ENCODE data around the gene RNF32. TPM values are rescaled to one million over a fixed set of nuclear protein-coding genes. Genes with fewer than 3 reads are reported as not detected.
A peak's percentile ranks its signal among the peaks of the same experiment; 100 is the strongest.
"Not testable (repeated sequence)": the region's sequence is repeated elsewhere in the genome, so short reads cannot be mapped to it uniquely, and the experiment has no call there.

Gene RNF32
- total RNA-seq, 1 donor from 2014 or later, result 2.4 TPM

- H3K27me3 Mint-ChIP-seq, result peaks cover 60% of the 10 kb centered on the region
- H3K4me1 Mint-ChIP-seq, result peaks cover 19% of the 10 kb centered on the region
- not testable (repeated sequence) for H3K4me3 Mint-ChIP-seq; H3K27ac Mint-ChIP-seq; H3K36me3 Mint-ChIP-seq (ENCODE audit: low read depth)
- intact Hi-C loops (cut with micrococcal nuclease), result loop anchor here (10.0 kb wide), 2 partner anchors 815 to 1415 kb away; no protein-coding TSS in a partner anchor
- peak; percentile 50 for DNase-seq
- H3K9me3 Mint-ChIP-seq, result peaks cover 11% of the 10 kb centered on the region
These were observed 20.9 kb upstream of the RNF32 start for GRCh38 chr7:156619488-156620290.

GRCh38 chr7:156620291-156620675 lies 20.3 kb upstream of the RNF32 start:
- H3K4me1 Mint-ChIP-seq, result peaks cover 15% of the 10 kb centered on the region
- H3K4me3 Mint-ChIP-seq, result no peak overlapping the region
- DNase-seq, result no peak
- H3K36me3 Mint-ChIP-seq (ENCODE audit: low read depth), result peaks cover 5% of the 10 kb centered on the region
- intact Hi-C loops (cut with micrococcal nuclease), result no loop called here
- peaks cover 11% of the 10 kb centered on the region for H3K9me3 Mint-ChIP-seq
- H3K27ac Mint-ChIP-seq, result no peak overlapping the region
- peaks cover 56% of the 10 kb centered on the region for H3K27me3 Mint-ChIP-seq

GRCh38 chr7:156621652-156622051 lies 18.9 kb upstream of the RNF32 start:
- peaks cover 46% of the 10 kb centered on the region for H3K27me3 Mint-ChIP-seq
- intact Hi-C loops (cut with micrococcal nuclease), result no loop called here
- peaks cover 11% of the 10 kb centered on the region for H3K9me3 Mint-ChIP-seq
- H3K27ac Mint-ChIP-seq, result no peak overlapping the region
- H3K4me3 Mint-ChIP-seq, result no peak overlapping the region
- no peak for DNase-seq
- peaks cover 14% of the 10 kb centered on the region for H3K4me1 Mint-ChIP-seq
- peaks cover 5% of the 10 kb centered on the region for H3K36me3 Mint-ChIP-seq (ENCODE audit: low read depth)

- Mint-ChIP-seq H3K4me1 (peaks cover 12% of the 10 kb centered on the region), H3K27me3 (peaks cover 20% of the 10 kb centered on the region), H3K4me3 (peak overlapping the region; percentile 43), H3K36me3 (ENCODE audit: low read depth) (peaks cover 10% of the 10 kb centered on the region), H3K27ac (peak overlapping the region; percentile 46), H3K9me3 (peaks cover 24% of the 10 kb centered on the region)
- peak; percentile 83 for DNase-seq
- intact Hi-C loops (cut with micrococcal nuclease), result no loop called here
These were observed 15.0 kb upstream of the RNF32 start for GRCh38 chr7:156625580-156625979.

GRCh38 chr7:156626220-156626895 lies 14.2 kb upstream of the RNF32 start:
- intact Hi-C loops (cut with micrococcal nuclease), result no loop called here
- Mint-ChIP-seq H3K27me3 (peaks cover 15% of the 10 kb centered on the region), H3K9me3 (peaks cover 21% of the 10 kb centered on the region), H3K27ac (no peak overlapping the region), H3K4me3 (no peak overlapping the region), H3K4me1 (peaks cover 12% of the 10 kb centered on the region), H3K36me3 (ENCODE audit: low read depth) (peaks cover 9% of the 10 kb centered on the region)
- DNase-seq, result no peak

- Mint-ChIP-seq H3K36me3 (ENCODE audit: low read depth) (peaks cover 11% of the 10 kb centered on the region), H3K27ac (no peak overlapping the region), H3K9me3 (peaks cover 15% of the 10 kb centered on the region), H3K4me1 (peaks cover 12% of the 10 kb centered on the region), H3K27me3 (peaks cover 6% of the 10 kb centered on the region), H3K4me3 (no peak overlapping the region)
- DNase-seq, result no peak
- intact Hi-C loops (cut with micrococcal nuclease), result no loop called here
These were observed 12.0 kb upstream of the RNF32 start for GRCh38 chr7:156628562-156628961.

GRCh38 chr7:156629873-156630272 lies 10.7 kb upstream of the RNF32 start:
- Mint-ChIP-seq H3K4me3 (no peak overlapping the region), H3K4me1 (peaks cover 5% of the 10 kb centered on the region), H3K36me3 (ENCODE audit: low read depth) (peaks cover 11% of the 10 kb centered on the region), H3K27ac (no peak overlapping the region), H3K27me3 (peaks cover 9% of the 10 kb centered on the region), H3K9me3 (peaks cover 14% of the 10 kb centered on the region)
- no peak for DNase-seq
- intact Hi-C loops (cut with micrococcal nuclease), result no loop called here

GRCh38 chr7:156634117-156634516 lies 6.5 kb upstream of the RNF32 start:
- H3K36me3 Mint-ChIP-seq (ENCODE audit: low read depth), result peaks cover 20% of the 10 kb centered on the region
- no peak overlapping the region for H3K27ac Mint-ChIP-seq
- H3K4me3 Mint-ChIP-seq, result no peak overlapping the region
- no peak for DNase-seq
- peaks cover 4% of the 10 kb centered on the region for H3K9me3 Mint-ChIP-seq
- H3K27me3 Mint-ChIP-seq, result peaks cover 9% of the 10 kb centered on the region
- H3K4me1 Mint-ChIP-seq, result peaks cover 18% of the 10 kb centered on the region
- intact Hi-C loops (cut with micrococcal nuclease), result no loop called here

GRCh38 chr7:156635529-156636385 lies 4.8 kb upstream of the RNF32 start:
- H3K27ac Mint-ChIP-seq, result no peak overlapping the region
- intact Hi-C loops (cut with micrococcal nuclease), result no loop called here
- no peaks in the 10 kb centered on the region for H3K9me3 Mint-ChIP-seq
- DNase-seq, result no peak
- no peak overlapping the region for H3K4me3 Mint-ChIP-seq
- H3K36me3 Mint-ChIP-seq (ENCODE audit: low read depth), result peaks cover 26% of the 10 kb centered on the region
- peaks cover 28% of the 10 kb centered on the region for H3K4me1 Mint-ChIP-seq
- peaks cover 11% of the 10 kb centered on the region for H3K27me3 Mint-ChIP-seq

- Mint-ChIP-seq H3K4me1 (peaks cover 37% of the 10 kb centered on the region), H3K36me3 (ENCODE audit: low read depth) (peaks cover 28% of the 10 kb centered on the region), H3K27me3 (peaks cover 11% of the 10 kb centered on the region)
- H3K27ac Mint-ChIP-seq; H3K9me3 Mint-ChIP-seq; DNase-seq; intact Hi-C loops (cut with micrococcal nuclease); H3K4me3 Mint-ChIP-seq: not testable (repeated sequence)
These were observed 3.5 kb upstream of the RNF32 start for GRCh38 chr7:156637093-156637492.

- DNase-seq, result no peak
- Mint-ChIP-seq H3K4me1 (peaks cover 41% of the 10 kb centered on the region), H3K27me3 (peaks cover 8% of the 10 kb centered on the region), H3K27ac (no peak overlapping the region), H3K9me3 (no peaks in the 10 kb centered on the region), H3K36me3 (ENCODE audit: low read depth) (peaks cover 24% of the 10 kb centered on the region), H3K4me3 (peak overlapping the region; percentile 97)
- intact Hi-C loops (cut with micrococcal nuclease), result no loop called here
These were observed 2.0 kb upstream of the RNF32 start for GRCh38 chr7:156638443-156639077.

GRCh38 chr7:156639426-156640256 lies 933 bp upstream of the RNF32 start:
- H3K27ac Mint-ChIP-seq, result peak overlapping the region; percentile 99
- no peaks in the 10 kb centered on the region for H3K9me3 Mint-ChIP-seq
- peaks cover 24% of the 10 kb centered on the region for H3K36me3 Mint-ChIP-seq (ENCODE audit: low read depth)
- H3K27me3 Mint-ChIP-seq, result peaks cover 9% of the 10 kb centered on the region
- H3K4me1 Mint-ChIP-seq, result peaks cover 41% of the 10 kb centered on the region
- H3K4me3 Mint-ChIP-seq, result peak overlapping the region; percentile 97
- no peak for DNase-seq
- intact Hi-C loops (cut with micrococcal nuclease), result loop anchor here (1.0 to 5.0 kb wide), 5 partner anchors 26 to 310 kb away; partner anchors contain the start of genes LMBR1 and NOM1

Data from activated CD4-positive, alpha-beta T cell treated with anti-CD3 and anti-CD28 coated beads, Interleukin-2, amount 10 ng/mL, durations not matched to agents 24 days and 14 days (primary cell).